GM21786 (cell line): ENCODE results near the gene TMPRSS9.
"Not testable (repeated sequence)": the region's sequence is repeated elsewhere in the genome, so short reads cannot be mapped to it uniquely, and the experiment has no call there.

Source experiments
- ATAC-seq: cut with Tn5 transposase; IDR thresholded peaks from one replicate; pipeline ENCODE4 v1.9.1; 2021; ENCODE audit not compliant: unreplicated experiment

The TMPRSS9 gene

DNA sequence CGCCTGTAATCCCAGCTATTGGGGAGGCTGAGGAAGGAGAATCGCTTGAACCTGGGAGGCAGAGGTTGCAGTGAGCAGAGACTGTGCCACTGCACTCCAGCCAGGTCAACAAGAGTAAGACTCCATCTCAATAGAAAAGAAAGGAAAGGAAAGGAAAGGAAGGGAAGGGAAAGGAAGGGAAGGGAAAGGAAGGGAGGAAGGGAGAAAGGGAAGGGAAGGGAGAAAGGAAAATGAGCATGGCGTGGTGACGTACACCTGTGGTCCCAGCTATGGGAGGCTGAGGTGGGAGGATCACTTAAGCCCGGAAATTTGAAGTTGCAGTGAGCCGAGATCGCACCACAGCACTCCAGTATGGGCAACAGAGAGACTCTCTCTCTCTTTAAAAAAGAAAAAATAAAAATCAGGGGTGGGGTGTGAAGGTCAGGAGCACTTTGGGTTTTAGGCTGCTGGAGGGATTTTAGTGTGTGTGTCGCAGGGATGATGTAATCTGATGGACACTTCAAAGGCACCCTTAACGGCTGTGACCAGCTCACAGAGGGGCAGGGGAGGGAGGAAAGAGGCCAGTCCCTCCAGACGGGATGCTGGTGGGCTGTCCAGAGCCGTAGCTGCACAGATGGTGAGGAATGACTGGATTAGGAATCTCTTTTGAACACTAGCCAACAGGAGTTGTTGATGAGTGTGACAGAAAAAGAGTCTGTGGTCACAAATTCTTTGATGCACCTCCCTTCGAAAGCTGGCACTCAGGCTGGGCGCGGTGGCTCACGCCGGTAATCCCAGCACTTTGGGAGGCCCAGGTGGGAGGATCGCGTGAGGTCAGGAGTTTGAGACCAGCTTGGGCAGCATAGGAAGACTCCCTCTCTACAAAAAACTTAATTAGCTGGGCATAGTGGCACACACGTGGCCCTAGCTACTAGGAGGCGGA lies 27.6 kb downstream of the TMPRSS9 start:
- ATAC-seq = no peak

DNA sequence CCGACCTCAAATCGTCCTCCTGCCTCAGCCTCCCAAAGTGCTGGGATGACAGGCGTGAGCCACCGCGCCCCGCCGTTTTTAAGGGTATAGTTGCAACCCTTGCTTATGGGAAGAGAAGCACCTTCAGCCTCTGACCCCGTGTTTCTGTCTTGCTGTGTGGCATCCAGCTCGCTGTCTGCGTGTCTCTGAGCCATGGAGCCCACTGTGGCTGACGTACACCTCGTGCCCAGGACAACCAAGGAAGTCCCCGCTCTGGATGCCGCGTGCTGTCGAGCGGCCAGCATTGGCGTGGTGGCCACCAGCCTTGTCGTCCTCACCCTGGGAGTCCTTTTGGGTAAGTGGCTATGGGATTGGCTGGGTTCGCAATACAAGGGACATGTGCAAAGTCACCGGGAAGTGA lies 29.5 kb downstream of the TMPRSS9 start:
- ATAC-seq = no peak

GRCh38 chr19:2391118-2391725 lies 31.2 kb downstream of the TMPRSS9 start:
- no peak for ATAC-seq

DNA sequence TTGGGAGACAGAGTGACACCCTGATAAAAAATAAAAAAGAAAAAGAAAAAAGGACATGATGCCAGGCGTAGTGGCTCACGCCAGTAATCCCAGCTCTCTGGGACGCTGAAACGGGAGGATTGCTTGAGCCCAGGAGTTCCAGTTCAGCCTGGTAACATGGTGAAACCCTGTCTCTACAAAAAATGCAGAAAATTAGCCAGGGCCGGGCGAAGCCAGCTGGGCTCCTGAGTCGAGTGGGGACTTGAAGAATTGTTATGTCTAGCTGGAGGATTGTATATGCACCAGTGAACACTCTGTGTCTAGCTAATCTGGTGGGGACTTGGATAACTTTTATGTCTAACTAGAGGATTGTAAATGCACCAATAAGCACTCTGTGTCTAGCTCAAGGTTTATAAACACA lies 32.3 kb downstream of the TMPRSS9 start:
- ATAC-seq = no peak

GRCh38 chr19:2392899-2393298 lies 32.8 kb downstream of the TMPRSS9 start:
- ATAC-seq = not testable (repeated sequence)

DNA sequence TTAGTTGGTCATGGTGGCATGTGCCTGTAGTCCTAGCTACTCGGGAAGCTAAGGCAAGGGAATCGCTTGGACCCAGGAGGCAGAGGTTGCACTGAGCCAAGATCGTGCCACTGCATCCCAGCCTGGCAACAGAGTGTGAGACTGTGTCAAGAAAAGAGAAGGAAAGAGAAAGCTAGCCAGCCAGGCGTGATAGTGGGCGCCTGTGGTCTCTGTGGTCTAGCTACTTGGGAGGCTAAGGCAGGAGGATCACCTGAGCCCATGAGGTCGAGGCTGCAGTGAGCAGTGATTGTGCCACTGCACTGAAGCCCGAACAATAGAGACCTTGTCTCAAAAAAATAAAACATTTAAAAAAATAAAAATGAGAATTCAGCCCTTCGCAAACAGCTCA lies 34.0 kb downstream of the TMPRSS9 start:
- ATAC-seq = no peak

- no peak for ATAC-seq
These were observed 34.6 kb downstream of the TMPRSS9 start for GRCh38 chr19:2394442-2395292.

DNA sequence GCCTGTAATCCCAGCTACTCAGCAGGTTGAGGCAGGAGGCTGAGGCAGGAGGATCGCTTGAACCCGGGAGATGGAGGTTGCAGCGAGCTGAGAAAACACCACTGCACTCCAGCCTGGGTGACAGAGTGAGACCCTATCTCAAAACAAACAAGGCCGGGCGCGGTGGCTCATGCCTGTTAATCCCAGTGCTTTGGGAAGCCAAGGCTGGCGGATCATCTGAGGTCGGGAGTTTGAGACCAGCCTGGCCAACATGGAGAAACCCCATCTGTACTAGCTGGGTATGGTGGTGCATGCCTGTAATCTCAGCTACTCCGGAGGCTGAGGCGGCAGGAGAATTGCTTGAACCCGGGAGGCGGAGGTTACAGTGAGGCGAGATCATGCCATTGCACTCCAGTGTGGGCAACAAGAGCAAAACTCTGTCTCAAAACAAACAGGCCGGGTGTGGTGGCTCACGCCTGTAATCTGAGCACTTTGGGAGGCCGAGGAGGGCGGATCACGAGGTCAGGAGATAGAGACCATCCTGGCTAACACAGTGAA lies 35.3 kb downstream of the TMPRSS9 start:
- ATAC-seq = not testable (repeated sequence)

- not testable (repeated sequence) for ATAC-seq
These were observed 37.1 kb downstream of the TMPRSS9 start for GRCh38 chr19:2397173-2397572.

DNA sequence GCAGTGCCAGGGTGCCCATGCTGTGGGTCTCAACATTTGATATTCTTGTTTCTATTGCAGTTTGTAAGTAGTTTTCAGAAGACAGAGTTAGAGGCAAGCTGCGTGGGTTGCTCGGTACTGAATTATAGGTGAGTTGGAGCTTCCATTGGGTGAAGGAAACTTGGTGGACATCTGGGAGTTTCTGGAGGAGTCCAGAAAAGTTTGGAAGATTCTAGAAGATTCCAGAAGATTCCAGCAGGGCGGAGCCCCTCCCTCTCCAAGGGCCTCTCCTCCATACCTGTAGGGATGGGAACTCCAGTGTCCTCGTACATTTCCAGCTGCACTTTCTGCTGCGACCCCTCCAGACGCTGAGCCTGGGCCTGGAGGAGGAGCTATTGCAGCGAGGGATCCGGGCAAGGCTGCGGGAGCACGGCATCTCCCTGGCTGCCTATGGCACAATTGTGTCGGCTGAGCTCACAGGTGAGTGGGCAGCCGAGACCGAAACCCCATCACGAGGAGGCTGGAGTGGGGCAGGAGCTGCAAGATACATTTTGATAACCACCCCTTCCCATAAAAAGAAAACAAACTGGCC lies 38.8 kb downstream of the TMPRSS9 start:
- no peak for ATAC-seq

- ATAC-seq = no peak
These were observed 39.5 kb downstream of the TMPRSS9 start for GRCh38 chr19:2399582-2399981.

DNA sequence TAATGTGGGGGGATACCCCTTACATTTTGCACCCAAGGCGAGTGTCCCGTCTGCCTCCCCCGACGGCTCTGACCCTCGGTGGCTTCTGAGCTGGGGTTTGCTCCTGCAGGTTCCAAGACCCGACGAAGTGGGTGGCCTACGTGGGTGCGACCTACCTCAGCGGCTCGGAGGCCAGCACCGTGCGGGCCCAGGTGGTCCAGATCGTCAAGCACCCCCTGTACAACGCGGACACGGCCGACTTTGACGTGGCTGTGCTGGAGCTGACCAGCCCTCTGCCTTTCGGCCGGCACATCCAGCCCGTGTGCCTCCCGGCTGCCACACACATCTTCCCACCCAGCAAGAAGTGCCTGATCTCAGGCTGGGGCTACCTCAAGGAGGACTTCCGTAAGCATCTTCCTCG lies 48.2 kb downstream of the TMPRSS9 start:
- no peak for ATAC-seq

DNA sequence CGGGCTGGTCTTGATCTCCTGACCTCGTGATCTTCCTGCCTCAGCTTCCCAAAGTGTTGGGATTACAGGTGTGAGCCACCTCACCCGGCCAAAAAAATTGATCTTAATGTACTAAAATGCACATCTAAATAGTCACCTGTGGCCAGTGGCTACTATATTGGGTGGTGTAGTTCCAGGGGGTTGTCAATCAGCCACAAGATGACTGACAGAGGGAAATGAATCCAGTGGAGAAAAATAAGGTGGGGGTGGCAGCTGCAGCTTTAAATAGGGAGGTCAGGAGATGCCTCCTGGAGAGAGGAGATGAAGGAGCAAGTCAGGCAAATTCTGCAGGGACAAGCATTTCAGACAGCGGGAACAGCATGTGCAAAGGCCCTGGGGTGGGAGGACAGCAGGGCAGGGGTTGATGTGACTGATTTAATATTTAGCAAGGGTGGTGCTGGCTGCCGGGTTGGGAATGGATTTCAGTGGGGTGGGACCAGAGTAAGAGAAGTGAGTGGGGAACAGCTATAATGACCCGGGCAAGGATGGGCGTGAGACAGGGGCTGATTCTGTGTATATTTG lies 49.4 kb downstream of the TMPRSS9 start:
- no peak for ATAC-seq

DNA sequence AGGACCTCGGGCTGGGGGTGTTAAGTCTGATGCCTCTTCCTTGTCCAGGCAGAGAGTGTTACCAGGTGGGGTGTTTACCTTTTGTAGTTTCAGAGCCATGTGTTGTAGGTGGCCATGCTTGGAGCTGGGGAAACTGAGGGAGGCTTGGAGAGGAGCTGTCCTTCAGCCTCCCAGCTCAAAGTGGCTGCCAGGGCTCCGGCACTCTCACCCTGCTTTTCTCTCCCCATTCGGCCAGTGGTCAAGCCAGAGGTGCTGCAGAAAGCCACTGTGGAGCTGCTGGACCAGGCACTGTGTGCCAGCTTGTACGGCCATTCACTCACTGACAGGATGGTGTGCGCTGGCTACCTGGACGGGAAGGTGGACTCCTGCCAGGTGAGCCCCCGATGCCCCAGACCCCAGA lies 50.0 kb downstream of the TMPRSS9 start:
- no peak for ATAC-seq

- ATAC-seq = no peak
These were observed 51.6 kb downstream of the TMPRSS9 start for GRCh38 chr19:2411709-2412108.

- no peak for ATAC-seq
These were observed 52.4 kb downstream of the TMPRSS9 start for GRCh38 chr19:2412449-2412848.

DNA sequence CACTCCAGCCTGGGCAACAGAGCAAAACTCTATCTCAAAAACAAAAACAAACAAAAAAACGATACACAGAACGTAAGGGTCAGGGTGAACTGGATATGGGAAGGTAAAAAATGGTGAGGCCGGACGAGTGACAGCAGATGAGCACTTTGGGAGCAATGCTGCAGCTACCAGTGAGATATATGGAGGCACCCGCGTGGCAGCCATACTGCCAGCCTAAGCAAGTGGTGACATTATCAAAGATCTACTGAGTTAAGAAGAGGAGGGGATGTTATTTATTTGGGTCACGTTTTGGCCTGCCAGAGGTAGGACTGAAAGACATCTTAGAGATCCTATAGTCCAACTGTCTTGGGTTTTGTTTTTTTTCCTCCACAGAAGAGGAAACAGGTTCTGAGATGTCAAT lies 53.1 kb downstream of the TMPRSS9 start:
- no peak for ATAC-seq

DNA sequence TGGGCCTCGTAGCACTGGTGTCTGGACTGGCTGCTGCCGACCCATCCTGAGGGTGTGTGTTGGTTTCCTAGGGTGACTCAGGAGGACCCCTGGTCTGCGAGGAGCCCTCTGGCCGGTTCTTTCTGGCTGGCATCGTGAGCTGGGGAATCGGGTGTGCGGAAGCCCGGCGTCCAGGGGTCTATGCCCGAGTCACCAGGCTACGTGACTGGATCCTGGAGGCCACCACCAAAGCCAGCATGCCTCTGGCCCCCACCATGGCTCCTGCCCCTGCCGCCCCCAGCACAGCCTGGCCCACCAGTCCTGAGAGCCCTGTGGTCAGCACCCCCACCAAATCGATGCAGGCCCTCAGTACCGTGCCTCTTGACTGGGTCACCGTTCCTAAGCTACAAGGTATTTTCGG lies 53.6 kb downstream of the TMPRSS9 start:
- no peak for ATAC-seq

DNA sequence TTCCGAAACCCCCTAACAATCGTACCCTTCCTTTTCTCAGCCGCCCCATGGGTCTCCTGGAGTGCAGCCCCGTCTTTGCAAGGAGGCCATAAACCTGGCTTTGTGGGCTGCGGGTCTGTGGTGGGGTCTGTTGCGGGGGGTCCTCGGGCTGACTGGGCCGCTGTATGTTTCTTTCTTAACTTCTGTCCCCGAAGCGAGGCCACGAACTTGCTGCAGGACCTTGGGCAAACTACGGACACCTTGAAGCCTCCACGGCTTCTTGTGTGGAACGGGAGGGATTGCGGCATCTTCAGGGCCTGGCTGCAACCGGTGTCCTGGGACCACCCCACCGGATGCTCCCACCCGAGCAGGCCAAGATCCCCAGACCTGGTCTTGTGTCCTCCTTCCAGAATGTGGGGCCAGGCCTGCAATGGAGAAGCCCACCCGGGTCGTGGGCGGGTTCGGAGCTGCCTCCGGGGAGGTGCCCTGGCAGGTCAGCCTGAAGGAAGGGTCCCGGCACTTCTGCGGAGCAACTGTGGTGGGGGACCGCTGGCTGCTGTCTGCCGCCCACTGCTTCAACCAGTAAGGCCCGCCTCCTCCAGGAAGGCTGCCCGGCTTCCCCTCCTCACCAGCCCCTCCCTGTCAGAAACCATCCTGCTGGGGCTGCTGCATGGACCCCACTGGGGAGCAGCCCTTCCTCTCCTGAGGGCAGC lies 55.4 kb downstream of the TMPRSS9 start:
- no peak for ATAC-seq

DNA sequence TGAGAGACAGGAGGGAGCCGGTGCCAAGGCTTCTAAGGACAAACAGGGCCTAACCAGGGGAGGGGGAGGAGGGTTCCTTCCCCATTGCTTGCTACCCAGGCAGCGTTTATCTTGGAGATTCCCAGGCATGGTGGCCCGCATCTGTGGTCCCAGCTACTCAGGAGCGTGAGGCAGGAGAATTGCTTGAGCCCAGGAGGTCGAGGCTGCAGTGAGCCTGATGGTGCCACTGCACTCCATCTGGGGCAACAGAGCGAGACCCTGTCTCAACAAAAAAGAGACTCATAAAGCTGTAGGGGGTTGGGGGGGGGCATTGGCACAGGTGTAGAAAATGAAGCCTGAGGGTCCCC lies 55.9 kb downstream of the TMPRSS9 start:
- no peak for ATAC-seq
